Renal cortical epithelial cell (primary cell): ENCODE results near the gene PARD3. TPM values are rescaled to one million over a fixed set of nuclear protein-coding genes. Genes with fewer than 3 reads are reported as not detected.
A peak's percentile ranks its signal among the peaks of the same experiment; 100 is the strongest.

ENCODE experiments used
- DNase-seq: peaks from one replicate; pipeline ENCODE4 v3.0.0-alpha.2; 2011; ENCODE audit warnings: low read depth
- total RNA-seq: library from RNA; depleted of rRNA; stranded (reverse); fragments of >200 nt; gene quantifications from 2 replicates; pipeline ENCODE4 v1.2.3, GENCODE V29; 2014

PARD3 gene
- total RNA-seq, 1 donor from 2014 or later, result 154 TPM

DNA sequence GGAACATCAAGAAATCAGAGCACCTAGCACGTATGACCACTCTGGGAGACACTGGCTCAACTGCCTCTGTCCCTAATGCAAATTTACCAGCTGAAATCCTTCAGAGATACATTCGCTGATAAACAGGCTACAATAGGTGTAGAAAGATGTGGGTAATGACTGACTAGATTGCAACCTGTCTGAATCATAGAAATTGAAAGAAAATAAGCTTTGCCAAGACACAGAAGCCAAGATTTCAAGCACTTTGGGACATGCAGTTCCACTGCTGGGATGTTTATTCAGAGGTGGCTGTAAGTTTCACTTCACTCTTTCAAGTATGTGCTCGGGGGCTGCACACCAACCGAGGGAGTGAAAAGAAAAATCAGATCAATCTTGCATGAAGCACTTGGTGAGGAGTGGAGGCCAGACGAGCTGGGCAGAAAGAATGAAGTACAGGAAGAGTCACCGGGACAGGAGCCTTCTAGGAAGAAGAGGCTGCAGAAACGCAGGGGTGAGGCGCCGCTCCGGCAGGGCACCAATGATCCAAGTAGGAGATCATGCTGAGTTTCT lies 276.7 kb downstream of the PARD3 start:
- DNase-seq, result peak; percentile 74

DNA sequence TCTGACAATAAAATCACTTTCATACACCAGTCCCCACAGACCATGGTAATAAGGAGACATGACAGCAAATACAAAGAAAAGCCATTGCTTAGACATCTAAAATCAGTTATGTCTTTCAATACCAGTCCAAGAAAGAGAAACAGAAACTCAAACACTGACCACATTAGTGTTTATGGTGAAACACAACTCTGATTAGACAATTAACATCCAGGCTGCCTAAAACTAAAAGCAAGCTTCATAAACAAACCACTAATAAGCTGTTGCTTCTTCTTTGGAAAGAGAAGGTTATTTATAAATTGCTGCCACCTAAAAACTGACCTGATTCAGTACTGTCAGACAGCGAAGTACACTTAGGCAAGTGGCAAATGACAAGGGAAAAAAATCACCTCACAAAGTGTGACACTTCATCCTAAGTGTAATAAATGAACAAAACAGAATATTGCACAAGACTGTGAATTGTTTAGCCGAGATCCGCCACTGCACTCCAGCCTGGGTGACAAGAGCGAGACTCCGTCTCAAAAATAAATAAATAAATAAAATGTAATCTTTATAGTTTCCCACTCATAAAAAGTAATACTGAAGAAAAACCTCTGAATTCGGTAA lies 277.4 kb downstream of the PARD3 start:
- no peak for DNase-seq

GRCh38 chr10:34535872-34536271 lies 279.2 kb downstream of the PARD3 start:
- no peak for DNase-seq

- DNase-seq, result no peak
These were observed 284.3 kb downstream of the PARD3 start for GRCh38 chr10:34530778-34531177.

GRCh38 chr10:34528320-34528719 lies 286.8 kb downstream of the PARD3 start:
- DNase-seq, result peak; percentile 99

DNA sequence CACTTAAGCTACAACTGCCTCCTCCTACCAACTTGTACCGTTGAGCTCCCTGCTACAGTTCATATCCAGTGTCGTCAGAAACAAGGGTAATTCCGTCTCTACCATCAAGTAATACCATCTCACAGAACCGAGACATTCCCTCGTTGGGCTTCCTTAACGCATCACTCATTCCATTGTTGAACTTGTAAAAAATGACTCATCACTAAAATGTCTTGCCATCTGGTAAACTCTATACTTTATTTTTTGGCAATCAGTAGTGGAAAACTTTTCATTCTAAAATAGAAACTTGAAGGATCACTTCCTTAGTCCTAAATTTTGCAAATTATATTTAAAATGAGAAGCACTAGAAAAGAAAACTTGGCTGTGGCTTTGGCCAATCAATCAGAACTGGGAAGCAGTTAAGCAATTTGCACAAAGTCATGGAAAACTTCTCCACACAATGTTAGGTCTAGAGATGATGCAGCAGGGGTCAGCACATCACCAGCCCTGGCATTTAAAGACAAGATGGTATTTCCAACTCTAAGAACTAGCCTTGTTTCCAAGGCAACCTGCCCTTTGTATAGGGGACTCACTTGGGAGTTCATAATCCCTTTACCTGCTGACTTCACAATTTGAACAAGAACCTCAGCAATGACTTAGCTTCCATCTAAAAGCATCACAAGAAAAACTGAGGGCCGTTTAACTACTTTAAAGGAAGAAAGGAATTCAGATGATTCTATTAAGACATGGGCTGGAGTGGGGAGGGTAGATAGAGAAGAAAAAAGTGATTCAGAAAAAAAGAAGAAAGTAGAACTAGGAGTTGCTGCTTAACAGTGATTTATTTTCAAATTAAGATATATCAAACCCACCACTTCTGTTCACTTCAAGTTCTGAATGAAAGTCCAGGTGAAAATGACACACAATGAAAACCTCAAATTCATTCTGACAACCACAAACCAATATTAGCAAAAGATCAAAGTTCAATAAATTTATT lies 288.1 kb downstream of the PARD3 start:
- peak; percentile 95 for DNase-seq

DNA sequence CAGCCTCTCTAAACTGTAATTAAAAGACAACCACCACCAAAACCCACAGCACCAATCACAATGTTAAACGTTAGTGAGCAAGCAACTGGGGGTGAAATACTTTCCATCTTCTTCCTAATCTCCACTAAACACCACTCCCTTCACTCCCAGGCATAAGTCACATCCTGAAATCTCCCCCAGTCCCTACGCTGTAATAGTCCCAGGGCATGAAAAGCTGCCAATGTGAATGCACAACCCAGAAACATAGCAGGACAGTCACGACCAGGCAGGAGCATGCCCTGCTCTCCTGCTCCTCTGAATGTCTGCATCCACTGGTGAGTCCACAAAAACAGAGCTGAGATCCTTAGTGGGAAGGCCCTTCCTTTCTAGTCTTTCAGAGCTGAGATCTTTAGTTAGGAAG lies 288.9 kb downstream of the PARD3 start:
- no peak for DNase-seq

GRCh38 chr10:34524369-34525091 lies 290.6 kb downstream of the PARD3 start:
- no peak for DNase-seq

DNA sequence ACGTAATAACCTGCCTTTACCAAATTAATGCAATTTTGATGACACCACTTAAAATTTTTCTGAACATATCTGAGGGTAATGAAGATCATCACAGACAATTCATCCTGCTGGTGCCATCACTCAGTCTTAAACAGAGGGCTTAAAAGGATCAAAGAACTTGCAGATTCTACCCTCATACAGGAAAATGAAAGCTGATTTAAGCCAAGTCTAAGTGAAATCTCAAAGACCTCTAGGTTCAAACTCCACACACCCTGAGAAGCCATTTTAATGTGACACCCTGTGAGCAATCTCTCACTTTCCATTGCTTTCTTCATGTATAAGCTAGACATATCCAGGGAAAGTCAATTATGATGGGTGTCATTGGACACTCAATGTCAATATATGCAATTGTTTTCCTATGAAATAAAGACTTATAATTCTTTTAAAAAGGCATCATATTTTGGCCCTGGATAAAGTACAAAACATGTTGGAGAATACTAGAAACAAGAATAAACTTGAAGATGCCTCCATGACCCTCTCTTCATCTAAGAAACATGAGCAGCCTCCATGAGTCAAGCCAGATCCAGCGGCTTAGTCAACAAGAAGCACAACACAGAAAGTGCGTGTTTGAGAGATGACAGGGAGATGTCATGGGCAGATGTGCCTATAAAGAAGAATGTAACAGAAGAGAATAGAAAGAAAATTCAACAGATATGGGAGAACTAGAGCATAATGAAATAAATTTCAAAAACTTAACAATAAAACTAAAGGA lies 291.9 kb downstream of the PARD3 start:
- DNase-seq, result no peak

DNA sequence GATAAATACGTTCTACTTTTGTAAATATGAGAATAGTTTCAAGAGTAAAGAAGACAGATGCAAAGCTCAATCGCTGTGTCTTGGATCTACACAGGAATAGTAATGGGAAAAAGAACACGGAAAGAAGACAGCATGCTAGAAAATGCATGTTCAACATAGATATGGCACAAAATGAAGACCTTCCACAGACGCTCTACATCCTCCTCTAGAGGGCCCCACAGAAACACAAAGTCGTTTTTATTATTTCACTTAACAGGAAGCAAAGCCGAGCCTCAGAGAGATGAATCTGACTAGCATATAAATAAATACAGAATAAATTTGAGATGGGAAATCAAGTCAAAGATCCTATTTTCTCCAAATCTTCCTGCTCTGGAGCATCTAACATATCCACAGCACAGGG lies 292.6 kb downstream of the PARD3 start:
- DNase-seq, result no peak

DNA sequence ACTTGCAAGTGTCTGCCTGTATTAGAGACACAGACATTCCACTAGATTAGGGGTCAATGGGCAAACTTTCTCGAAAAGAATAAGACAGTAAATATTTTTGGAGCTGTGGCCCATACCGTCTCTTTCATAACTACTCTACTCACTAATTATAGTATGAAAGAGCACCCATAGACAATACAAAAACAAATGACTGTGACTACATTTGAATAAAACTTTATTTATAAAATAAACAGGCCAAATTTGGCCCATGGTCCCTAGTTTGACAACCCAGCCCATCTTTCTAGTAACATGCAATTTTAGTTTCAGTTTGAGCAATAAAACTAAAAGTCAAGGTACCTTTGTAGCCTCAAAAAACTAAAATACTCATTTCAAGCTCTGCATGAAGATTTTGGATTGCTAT lies 294.6 kb downstream of the PARD3 start:
- DNase-seq, result no peak

GRCh38 chr10:34520084-34520483 lies 295.0 kb downstream of the PARD3 start:
- DNase-seq, result no peak

DNA sequence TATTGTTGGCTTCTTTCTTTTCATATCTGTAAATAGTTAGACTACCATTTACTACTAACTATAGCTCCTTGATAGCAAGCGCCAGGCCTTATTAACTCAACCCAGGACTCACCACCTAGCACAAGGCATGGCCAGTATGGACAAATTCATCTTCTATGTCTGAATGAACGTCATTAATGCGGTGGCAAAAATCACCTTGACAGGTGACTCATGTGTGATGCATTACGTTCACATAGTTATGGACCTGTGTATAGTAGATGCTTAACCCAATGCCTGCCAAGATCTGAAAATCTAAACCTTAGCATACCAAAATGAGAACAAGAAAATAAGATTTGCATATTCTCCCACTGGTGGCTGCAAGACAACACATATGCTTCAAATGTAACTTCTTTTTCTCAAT lies 300.8 kb downstream of the PARD3 start:
- DNase-seq, result no peak

DNA sequence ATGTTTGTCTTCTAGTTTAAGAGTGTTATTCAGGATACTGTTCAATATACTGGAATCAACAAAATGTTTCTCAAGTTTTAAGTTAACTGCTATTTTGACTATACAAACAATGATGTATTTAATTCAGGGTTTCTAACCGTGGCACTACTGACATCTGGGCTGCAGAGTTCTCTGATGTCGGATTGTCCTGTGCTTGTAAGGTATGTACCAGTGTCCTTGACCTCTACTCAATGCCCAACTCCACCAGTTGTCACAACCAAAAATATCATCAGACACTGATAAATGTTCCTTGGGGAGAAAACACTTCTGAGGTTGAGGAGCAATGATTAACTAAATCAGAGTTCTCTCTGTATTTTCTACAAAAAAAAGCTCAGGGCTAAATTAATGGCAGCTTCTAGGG lies 301.5 kb downstream of the PARD3 start:
- DNase-seq, result no peak

GRCh38 chr10:34507217-34507616 lies 307.9 kb downstream of the PARD3 start:
- DNase-seq, result no peak

DNA sequence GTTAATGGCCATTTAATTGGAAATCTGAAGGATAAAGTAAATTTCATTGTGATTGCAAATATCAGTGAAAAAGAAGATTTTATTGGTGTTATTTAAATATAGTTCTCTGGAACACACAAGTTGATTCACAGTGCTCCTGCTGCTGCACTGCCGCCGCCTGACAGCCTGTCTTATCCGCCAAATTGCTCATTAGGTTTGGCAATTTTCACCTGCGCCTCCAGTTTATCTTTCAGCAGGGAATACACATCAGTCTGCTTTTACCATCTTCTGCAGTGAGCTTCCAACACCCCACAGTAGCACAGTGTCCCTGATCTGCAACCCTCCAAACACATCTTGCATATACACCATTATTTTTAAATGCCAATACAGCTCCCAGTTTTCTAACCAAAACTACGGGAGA lies 308.3 kb downstream of the PARD3 start:
- DNase-seq, result no peak

- no peak for DNase-seq
These were observed 309.8 kb downstream of the PARD3 start for GRCh38 chr10:34505338-34505737.

DNA sequence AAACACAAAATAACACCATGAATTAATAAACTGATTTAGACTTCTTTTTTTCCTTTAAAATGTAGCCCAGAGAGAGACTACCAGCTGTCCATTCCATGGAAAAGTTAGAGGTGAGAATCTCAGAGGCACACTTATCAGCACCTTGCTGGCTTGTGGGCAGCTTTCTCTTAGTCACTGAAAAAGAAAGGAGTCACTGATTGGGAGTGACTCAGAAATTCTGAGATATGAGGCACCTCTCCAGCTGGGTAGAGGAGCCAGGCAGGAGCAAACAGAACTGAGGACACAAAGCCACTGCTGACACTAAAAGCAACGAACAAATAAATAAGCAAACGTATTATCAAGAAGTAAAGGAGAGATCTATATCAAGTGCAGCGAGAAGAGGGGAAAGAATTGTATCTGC lies 310.6 kb downstream of the PARD3 start:
- peak; percentile 77 for DNase-seq

DNA sequence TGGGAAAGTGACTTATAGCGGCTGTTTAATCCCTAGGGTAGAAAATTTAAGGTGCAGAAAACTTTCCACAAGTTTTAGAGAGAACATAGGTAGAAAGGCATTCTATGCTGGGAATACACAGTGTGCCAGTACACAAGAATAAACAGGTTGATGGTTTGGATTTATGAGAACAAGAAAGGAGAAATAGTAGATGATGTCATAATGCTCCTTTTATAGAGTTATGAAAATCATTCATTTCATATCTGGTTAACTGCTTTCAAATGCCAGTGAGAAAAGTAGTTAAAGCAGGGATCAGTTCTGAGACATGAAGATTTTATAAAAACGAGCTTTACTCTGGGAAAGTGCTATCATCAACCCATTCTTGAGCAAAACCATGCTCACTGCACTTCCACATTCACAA lies 311.4 kb downstream of the PARD3 start:
- no peak for DNase-seq

DNA sequence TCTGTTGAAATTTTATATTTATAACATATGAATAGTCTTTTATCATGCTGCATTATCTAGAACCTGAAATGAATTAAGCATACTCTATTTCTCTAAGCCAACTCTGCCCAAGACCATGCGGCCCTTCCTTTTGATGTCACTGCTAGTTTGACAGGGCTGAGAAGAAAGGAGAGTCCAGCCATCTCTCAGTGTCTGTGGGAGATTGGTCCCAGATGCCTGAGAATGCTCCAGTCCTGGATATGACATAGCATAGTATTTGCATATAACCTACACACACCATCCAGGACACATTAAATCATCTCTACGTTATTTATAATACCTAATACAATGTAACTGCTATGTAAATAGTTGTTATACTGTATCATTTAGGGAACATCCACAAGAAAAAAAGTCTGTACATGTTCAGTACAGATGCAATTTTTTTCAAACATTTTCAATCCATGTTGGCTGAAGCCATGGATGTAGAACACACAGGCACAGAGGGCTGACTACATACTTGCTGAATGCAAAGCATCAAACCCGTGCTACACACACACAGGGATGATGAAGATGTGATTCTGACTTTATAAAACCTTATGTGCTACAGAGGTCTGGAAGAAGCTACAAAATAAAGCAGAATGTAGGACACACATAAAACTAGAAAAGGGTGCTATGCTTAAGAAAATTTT lies 315.4 kb downstream of the PARD3 start:
- no peak for DNase-seq

DNA sequence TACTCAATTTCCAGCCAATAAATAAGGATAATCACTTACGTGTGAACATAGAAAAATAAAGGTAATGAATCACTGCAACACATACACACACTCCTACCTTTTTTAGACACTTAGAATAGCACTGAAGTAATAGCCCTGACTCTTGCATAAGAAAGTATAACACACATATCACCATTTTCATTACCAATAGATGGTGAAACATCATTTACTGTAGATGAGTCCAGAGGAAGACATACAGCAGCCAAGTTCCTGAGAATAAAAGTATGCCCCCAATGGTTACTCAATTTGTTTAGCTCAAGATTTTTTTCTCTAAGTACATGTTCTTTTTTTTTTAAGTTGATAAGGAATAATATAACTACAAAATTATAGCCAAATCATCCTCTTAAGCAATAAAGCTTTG lies 316.3 kb downstream of the PARD3 start:
- DNase-seq, result no peak
